DND-41 (cell line): ENCODE measurements around the gene JMJD1C.

Source experiments
- EZH2 ChIP-seq: IDR thresholded peaks from 3 replicates; pipeline ENCODE4 v1.6.1; 2012; ENCODE audit warnings: borderline replicate concordance, low read depth, mild to moderate bottlenecking, moderate library complexity, low read length, inconsistent platforms; ENCODE audit not compliant: severe bottlenecking
- TF ChIP-seq, protein P1 (sequence below): IDR thresholded peaks from 2 replicates; pipeline ENCODE4 v1.5.1; 2012; ENCODE audit warnings: borderline replicate concordance, low read length, moderate library complexity, mild to moderate bottlenecking; ENCODE audit not compliant: poor library complexity, severe bottlenecking; ENCODE audit errors: extremely low read depth

DNA sequence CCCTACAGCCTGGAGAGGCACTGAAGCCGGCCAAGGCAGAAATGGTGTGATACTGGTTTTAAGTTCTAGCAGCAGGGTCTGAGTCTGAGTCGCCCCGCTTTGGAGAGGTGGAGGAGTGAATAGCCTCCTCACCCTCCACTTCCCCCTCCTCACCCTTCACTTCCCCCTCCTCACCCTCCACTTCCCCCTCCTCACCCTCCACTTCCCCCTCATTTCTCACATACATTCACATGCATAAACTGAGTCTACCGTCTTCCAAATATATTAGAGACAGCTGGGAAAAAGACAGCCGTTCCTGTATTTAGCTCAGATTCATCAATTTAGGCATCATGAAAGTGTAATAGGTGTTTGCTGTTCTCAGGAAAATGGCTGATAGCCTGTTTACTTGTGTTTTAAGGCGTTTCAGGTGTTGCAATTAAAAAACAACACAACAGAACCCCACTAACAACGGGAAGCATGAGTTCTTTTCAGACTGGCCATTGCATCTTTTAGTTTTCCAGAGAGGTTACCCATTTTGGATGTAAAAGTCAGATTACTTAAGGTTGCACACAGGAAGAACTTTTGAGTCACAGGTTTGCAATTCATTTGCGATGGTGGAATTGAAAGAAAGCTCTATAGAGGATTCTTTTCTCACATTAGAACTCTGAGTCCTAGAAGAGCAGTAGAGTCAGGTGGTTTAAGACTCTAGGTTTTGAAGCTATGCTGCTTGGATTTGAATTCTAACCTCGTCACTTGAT, 331.8 kb downstream of the JMJD1C start:
- TF ChIP-seq, protein P1, sequence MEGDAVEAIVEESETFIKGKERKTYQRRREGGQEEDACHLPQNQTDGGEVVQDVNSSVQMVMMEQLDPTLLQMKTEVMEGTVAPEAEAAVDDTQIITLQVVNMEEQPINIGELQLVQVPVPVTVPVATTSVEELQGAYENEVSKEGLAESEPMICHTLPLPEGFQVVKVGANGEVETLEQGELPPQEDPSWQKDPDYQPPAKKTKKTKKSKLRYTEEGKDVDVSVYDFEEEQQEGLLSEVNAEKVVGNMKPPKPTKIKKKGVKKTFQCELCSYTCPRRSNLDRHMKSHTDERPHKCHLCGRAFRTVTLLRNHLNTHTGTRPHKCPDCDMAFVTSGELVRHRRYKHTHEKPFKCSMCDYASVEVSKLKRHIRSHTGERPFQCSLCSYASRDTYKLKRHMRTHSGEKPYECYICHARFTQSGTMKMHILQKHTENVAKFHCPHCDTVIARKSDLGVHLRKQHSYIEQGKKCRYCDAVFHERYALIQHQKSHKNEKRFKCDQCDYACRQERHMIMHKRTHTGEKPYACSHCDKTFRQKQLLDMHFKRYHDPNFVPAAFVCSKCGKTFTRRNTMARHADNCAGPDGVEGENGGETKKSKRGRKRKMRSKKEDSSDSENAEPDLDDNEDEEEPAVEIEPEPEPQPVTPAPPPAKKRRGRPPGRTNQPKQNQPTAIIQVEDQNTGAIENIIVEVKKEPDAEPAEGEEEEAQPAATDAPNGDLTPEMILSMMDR: no peak
- no peak for TF ChIP-seq EZH2
